T-cell (primary cell): ENCODE data around the gene ZNF701. TPM values are rescaled to one million over a fixed set of nuclear protein-coding genes. Genes with fewer than 3 reads are reported as not detected.
"Not testable (repeated sequence)": the region's sequence is repeated elsewhere in the genome, so short reads cannot be mapped to it uniquely, and the experiment has no call there.

Experiments used
- ATAC-seq, 4 experiments: fragments of 200-7000 bp in 3 of 4; fragments of 150-1000 bp in 1 of 4; cut with Tn5 transposase; replicated peaks in 1 of 4; 1 replicate in 3 of 4; 2 replicates in 1 of 4; pipeline ENCODE4 v1.10.0; 2021; ENCODE audit warnings: moderate library complexity in 3 of 4, mild to moderate bottlenecking in 2 of 4, moderate number of reproducible peaks in 1 of 4
- CTCF ChIA-PET, 2 donors: fragments of 300-600 bp; sonication (Branson Sonifier 250); formaldehyde crosslinking; loops; one replicate each; lab custom pipeline; 2022; ENCODE audit warnings: antibody characterized with exemption in 2 of 2; lab: Charles Lee
- POLR2A ChIA-PET, 2 donors: fragments of 300-600 bp; sonication (Branson Sonifier 250); formaldehyde crosslinking; loops; one replicate each; lab custom pipeline; 2022; ENCODE audit warnings: antibody characterized with exemption in 2 of 2; lab: Charles Lee
- DNase-seq, 35 experiments: peaks; one replicate each; pipeline versions ENCODE4 v3.0.0 to v3.0.0-alpha.2; 2013 to 2023
- H3K27ac ChIP-seq: one replicate; pipeline ENCODE4 v1.5.1; 2013; ENCODE audit warnings: low read length
- H3K27me3 ChIP-seq, 2 experiments: replicated peaks in 1 of 2; 1 replicate in 1 of 2; 2 replicates in 1 of 2; pipeline versions ENCODE4 v1.6.1 to v1.7.0; 2013; ENCODE audit warnings: low read length in 1 of 2, mixed read lengths in 1 of 2; ENCODE audit not compliant: control insufficient read depth in 2 of 2, insufficient read depth in 2 of 2; ENCODE audit errors: extremely low read depth in 1 of 2
- H3K36me3 ChIP-seq, 2 donors: 1 replicate in 1 of 2; 2 replicates in 1 of 2; pipeline versions ENCODE4 v1.6.1 to v1.7.0; 2013; ENCODE audit warnings: low read length in 1 of 2; ENCODE audit not compliant: control insufficient read depth in 2 of 2, insufficient read depth in 1 of 2; ENCODE audit errors: extremely low read depth in 1 of 2
- H3K4me1 ChIP-seq, 2 experiments: 1 replicate in 1 of 2; 2 replicates in 1 of 2; pipeline versions ENCODE4 v1.6.1 to v1.7.0; 2013; ENCODE audit warnings: low read length in 2 of 2, mixed read lengths in 1 of 2; ENCODE audit not compliant: insufficient read depth in 2 of 2, control insufficient read depth in 1 of 2; ENCODE audit errors: extremely low read depth in 1 of 2
- H3K4me3 ChIP-seq, 2 donors: 1 replicate in 1 of 2; 2 replicates in 1 of 2; pipeline versions ENCODE4 v1.5.1 to v1.7.0; 2013; ENCODE audit warnings: mild to moderate bottlenecking in 2 of 2, low read length in 1 of 2, moderate library complexity in 1 of 2; ENCODE audit not compliant: control insufficient read depth in 1 of 2; ENCODE audit errors: extremely low read depth in 1 of 2
- H3K9me3 ChIP-seq: 2 replicates; pipeline ENCODE4 v1.7.0; 2013
- H3K27ac Mint-ChIP-seq, 2 donors: one replicate each; pipeline ENCODE4 v1.8.0; 2020 to 2021; ENCODE audit warnings: mild to moderate bottlenecking in 2 of 2, mixed read lengths in 2 of 2
- H3K27me3 Mint-ChIP-seq, 2 donors: one replicate each; pipeline ENCODE4 v1.8.0; 2021 to 2022; ENCODE audit warnings: mixed read lengths in 2 of 2
- H3K36me3 Mint-ChIP-seq: one replicate; pipeline ENCODE4 v1.8.0; 2021; ENCODE audit warnings: mixed read lengths
- H3K4me1 Mint-ChIP-seq, 3 donors: one replicate each; pipeline ENCODE4 v1.8.0; 2020 to 2022; ENCODE audit warnings: mixed read lengths in 3 of 3, mild to moderate bottlenecking in 1 of 3
- H3K4me3 Mint-ChIP-seq, 3 donors: one replicate each; pipeline ENCODE4 v1.8.0; 2020 to 2022; ENCODE audit warnings: mild to moderate bottlenecking in 3 of 3, mixed read lengths in 3 of 3, moderate library complexity in 3 of 3
- H3K9me3 Mint-ChIP-seq, 3 donors: one replicate each; pipeline ENCODE4 v1.8.0; 2020 to 2022; ENCODE audit warnings: mixed read lengths in 3 of 3
- WGBS: methylation state at CpG from one replicate; pipeline ENCODE4 v1.1.5; 2013; ENCODE audit warnings: missing lambda C conversion rate; ENCODE audit not compliant: insufficient coverage; 5-methylcytosine and 5-hydroxymethylcytosine counted together
- total RNA-seq, 35 experiments: library from RNA in 6 of 35; stranded (reverse) in 6 of 35; fragments of 120-200 nt in 1 of 35; gene quantifications; one replicate each; pipeline versions ENCODE4 v1.2.1 to v1.2.4 and lab custom pipeline; 2013 to 2026

Gene ZNF701
- total RNA-seq, 5 donors from 2014 or later (not counting 1 experiment from before 2014, with no cell fraction given), result 18.5 to 39.4 (median 35.7) TPM

GRCh38 chr19:52569638-52569999 is 468 bp upstream of the ZNF701 start:
- H3K9me3 ChIP-seq, CTCF ChIA-PET, H3K27me3 Mint-ChIP-seq, H3K27me3 ChIP-seq, H3K27ac ChIP-seq, POLR2A ChIA-PET: not testable (repeated sequence)
- Histone ChIP-seq H3K4me3 (peak overlapping the region; percentile 65), H3K36me3 (peaks cover 10 to 19% of the 10 kb centered on the region in 2 donors), H3K4me1 (peaks cover 7 to 16% of the 10 kb centered on the region in 2 experiments)
- DNase-seq (peak in 4 of 35 experiments; percentile 0 to 6 (median 2)), ATAC-seq (peak in 2 of 4 experiments; percentile 1 to 2)
- Mint-ChIP-seq H3K4me3 (peak overlapping the region; percentile 87 to 97 (median 90)), H3K36me3 (peaks cover 54% of the 10 kb centered on the region), H3K27ac (peak overlapping the region; percentile 91), H3K4me1 (peaks cover 26 to 43% (median 34%) of the 10 kb centered on the region in 3 donors), H3K9me3 (peaks cover 0 to 38% (median 31%) of the 10 kb centered on the region in 3 donors)
- WGBS, result 30% methylated on average over 4 of the region's 13 CpGs

- DNase-seq, result no peak
- no peak overlapping the region for H3K27ac ChIP-seq
- Mint-ChIP-seq H3K27ac (no peak overlapping the region), H3K36me3 (peaks cover 65% of the 10 kb centered on the region), H3K4me3 (no peak overlapping the region), H3K4me1 (peaks cover 0 to 3% (median 0%) of the 10 kb centered on the region in 3 donors), H3K9me3 (peaks cover 7 to 38% (median 33%) of the 10 kb centered on the region in 3 donors), H3K27me3 (no peaks in the 10 kb centered on the region)
- CTCF ChIA-PET, result no interaction called here
- no peaks in the 10 kb centered on the region for H3K27me3 ChIP-seq
- peaks cover 12 to 36% of the 10 kb centered on the region in 2 donors for H3K36me3 ChIP-seq
- POLR2A ChIA-PET, result no interaction called here
- WGBS, result 96% methylated on average over 30 of the region's 39 CpGs
- peaks cover 10% of the 10 kb centered on the region for H3K9me3 ChIP-seq
- no peak for ATAC-seq
- peak overlapping the region in 1 of 2 donors; percentile 10 for H3K4me3 ChIP-seq
- H3K4me1 ChIP-seq, result no peaks in the 10 kb centered on the region
Observed at GRCh38 chr19:52584736-52585440, 14.8 kb downstream of the ZNF701 start.

DNA sequence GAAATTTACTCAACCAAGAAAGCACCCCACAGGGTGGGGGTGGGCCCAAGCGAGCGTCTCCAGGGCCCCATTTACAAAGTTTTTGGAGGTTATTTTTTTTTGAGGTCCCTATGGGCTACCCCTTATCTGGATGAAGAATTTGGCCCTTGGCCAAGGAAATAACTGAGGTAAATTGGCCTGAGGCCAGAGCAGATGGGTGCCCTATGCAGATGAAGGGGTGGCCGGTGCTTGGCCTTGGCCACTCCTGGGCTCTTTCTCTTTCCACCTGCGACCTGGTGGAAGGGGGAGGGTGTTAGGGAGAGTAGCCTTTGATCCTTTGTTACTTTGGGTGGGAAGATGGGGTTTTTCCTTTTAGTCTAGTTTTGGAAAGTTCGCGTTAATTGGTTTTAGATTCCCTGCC is 15.5 kb downstream of the ZNF701 start:
- H3K4me1 Mint-ChIP-seq, result peaks cover 0 to 3% (median 0%) of the 10 kb centered on the region in 3 donors
- ATAC-seq (no peak), DNase-seq (no peak)
- Histone ChIP-seq H3K4me1 (no peaks in the 10 kb centered on the region), H3K4me3 (no peak overlapping the region), H3K27ac (no peak overlapping the region), H3K36me3 (peaks cover 11 to 29% of the 10 kb centered on the region in 2 donors), H3K9me3 (peaks cover 10% of the 10 kb centered on the region), H3K27me3 (no peaks in the 10 kb centered on the region)
- H3K27ac Mint-ChIP-seq, result no peak overlapping the region
- H3K4me3 Mint-ChIP-seq, result no peak overlapping the region
- ChIA-PET POLR2A (no interaction called here), CTCF (no interaction called here)
- 100% methylated on average over 3 of the region's 6 CpGs for WGBS
- H3K36me3 Mint-ChIP-seq, result peaks cover 67% of the 10 kb centered on the region
- no peaks in the 10 kb centered on the region for H3K27me3 Mint-ChIP-seq
- peaks cover 7 to 38% (median 36%) of the 10 kb centered on the region in 3 donors for H3K9me3 Mint-ChIP-seq

- Mint-ChIP-seq H3K27me3 (no peaks in the 10 kb centered on the region), H3K4me3 (no peak overlapping the region), H3K27ac (no peak overlapping the region), H3K4me1 (peaks cover 0 to 3% (median 0%) of the 10 kb centered on the region in 3 donors), H3K9me3 (peaks cover 3 to 12% (median 12%) of the 10 kb centered on the region in 3 donors), H3K36me3 (peaks cover 59% of the 10 kb centered on the region)
- Histone ChIP-seq H3K4me3 (no peak overlapping the region), H3K27me3 (no peaks in the 10 kb centered on the region), H3K9me3 (no peaks in the 10 kb centered on the region), H3K36me3 (peaks cover 7 to 12% of the 10 kb centered on the region in 2 donors), H3K4me1 (no peaks in the 10 kb centered on the region), H3K27ac (no peak overlapping the region)
- DNase-seq (peak in 2 of 35 experiments; percentile 2 to 17), ATAC-seq (no peak)
- POLR2A ChIA-PET, result no interaction called here
- WGBS, result no CpG with 5 or more reads among the region's 5 CpGs
- CTCF ChIA-PET, result no interaction called here
Observed at GRCh38 chr19:52590728-52591127, 20.6 kb downstream of the ZNF701 start.

DNA sequence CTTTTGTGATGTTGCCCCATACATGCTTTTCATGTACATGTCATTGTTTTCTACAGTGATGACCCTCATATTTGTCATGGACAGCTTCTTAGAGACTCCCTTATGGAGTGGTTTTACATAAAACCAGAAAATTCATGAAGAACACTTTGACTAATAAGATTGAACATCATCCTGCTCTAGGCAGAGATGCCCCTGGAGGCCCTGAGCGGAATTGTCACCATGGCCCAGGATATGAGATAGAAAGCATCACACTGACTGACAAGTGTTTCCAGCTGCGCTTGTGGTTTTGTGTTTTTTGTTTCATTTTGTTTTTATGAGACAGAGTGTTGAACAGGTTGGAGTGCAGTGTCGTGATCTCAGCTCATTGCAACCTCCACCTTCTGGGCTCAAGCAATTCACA is 22.2 kb downstream of the ZNF701 start:
- Histone ChIP-seq H3K9me3 (peaks cover 4% of the 10 kb centered on the region), H3K4me1 (no peaks in the 10 kb centered on the region), H3K36me3 (peaks cover 12% of the 10 kb centered on the region in 2 donors), H3K4me3 (no peak overlapping the region), H3K27me3 (no peaks in the 10 kb centered on the region), H3K27ac (no peak overlapping the region)
- ATAC-seq, result no peak
- Mint-ChIP-seq H3K4me3 (no peak overlapping the region), H3K9me3 (peaks cover 8 to 26% (median 25%) of the 10 kb centered on the region in 3 donors), H3K36me3 (peaks cover 67% of the 10 kb centered on the region), H3K27me3 (no peaks in the 10 kb centered on the region), H3K4me1 (peaks cover 0 to 2% (median 0%) of the 10 kb centered on the region in 3 donors), H3K27ac (no peak overlapping the region)
- WGBS, result no CpG with 5 or more reads among the region's 3 CpGs
- ChIA-PET CTCF (no interaction called here), POLR2A (no interaction called here)
- DNase-seq, result peak in 1 of 35 experiments; percentile 3

DNA sequence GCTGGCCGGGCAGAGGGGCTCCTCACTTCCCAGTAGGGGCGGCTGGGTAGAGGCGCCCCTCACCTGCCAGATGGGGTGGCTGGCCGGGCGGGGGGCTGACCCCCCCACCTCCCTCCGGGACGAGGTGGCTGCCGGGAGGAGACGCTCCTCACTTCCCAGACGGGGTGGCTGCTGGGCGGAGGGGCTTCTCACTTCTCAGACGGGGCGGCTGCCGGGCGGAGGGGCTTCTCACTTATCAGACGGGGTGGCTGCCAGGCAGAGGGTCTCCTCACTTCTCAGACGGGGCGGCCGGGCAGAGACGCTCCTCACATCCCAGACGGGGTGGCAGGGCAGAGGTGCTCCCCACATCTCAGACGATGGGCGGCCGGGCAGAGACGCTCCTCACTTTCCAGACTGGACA is 23.4 kb downstream of the ZNF701 start:
- H3K27ac ChIP-seq, H3K4me1 Mint-ChIP-seq, DNase-seq, H3K27ac Mint-ChIP-seq, CTCF ChIA-PET, H3K27me3 Mint-ChIP-seq, ATAC-seq, H3K4me3 Mint-ChIP-seq, H3K4me3 ChIP-seq, POLR2A ChIA-PET, H3K9me3 ChIP-seq, H3K27me3 ChIP-seq, H3K4me1 ChIP-seq: not testable (repeated sequence)
- Mint-ChIP-seq H3K36me3 (peaks cover 65% of the 10 kb centered on the region), H3K9me3 (peaks cover 8 to 25% (median 24%) of the 10 kb centered on the region in 3 donors)
- WGBS, result no CpG with 5 or more reads among the region's 25 CpGs
- peaks cover 12% of the 10 kb centered on the region in 2 donors for H3K36me3 ChIP-seq
